SH-SY5Y (cell line): ENCODE results near the gene COQ10A.

Experiments used
- GATA2 ChIP-seq: IDR thresholded peaks from 2 replicates; pipeline ENCODE4 v1.6.1; 2011; ENCODE audit warnings: mild to moderate bottlenecking, low read depth, low read length
- GATA3 ChIP-seq: IDR thresholded peaks from 2 replicates; pipeline ENCODE4 v1.6.1; 2011; ENCODE audit warnings: low read depth, mild to moderate bottlenecking, low read length, moderate library complexity

DNA sequence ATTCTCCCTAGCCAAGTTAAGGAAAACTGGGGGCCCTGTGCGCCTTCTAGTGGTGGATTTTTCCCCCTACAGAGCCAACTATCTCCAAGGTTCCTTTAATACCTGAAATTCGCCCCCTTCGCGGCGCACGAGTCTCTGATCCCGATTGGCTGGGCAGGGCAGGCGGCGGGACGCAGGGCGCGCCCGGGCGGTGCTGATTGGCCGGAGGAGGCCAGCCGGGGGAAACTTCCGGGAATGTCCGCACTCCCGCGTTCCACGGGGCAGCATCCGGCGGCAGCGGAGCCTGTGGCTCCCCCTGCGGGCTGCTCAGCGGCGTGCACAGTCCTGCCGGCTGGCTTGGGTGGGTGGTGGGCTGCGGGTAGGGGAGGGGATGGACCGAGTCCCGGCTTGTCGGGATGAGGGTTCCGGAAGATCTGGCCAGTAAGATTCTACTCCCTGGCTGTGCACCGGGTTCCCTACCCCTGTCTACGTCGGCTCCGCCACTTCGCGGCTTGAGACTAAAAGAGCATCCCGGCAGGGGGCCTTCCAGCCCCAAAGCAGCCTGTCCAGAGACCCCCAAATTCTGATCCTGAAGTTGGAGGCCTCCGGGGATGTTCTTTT, 42.5 kb upstream of the COQ10A start, which contains the start of gene NABP2:
- TF ChIP-seq GATA2 (no peak), GATA3 (no peak)
